OCI-LY3 (cell line): ENCODE measurements around the gene LARGE2.

Source experiments
- CTCF ChIP-seq: fragments of 200-600, 300-600 bp; sonication (generic); IDR thresholded peaks from 2 replicates; pipeline ENCODE4 v1.5.1; 2014; ENCODE audit warnings: antibody characterized with exemption, low read length, low read depth
- EZH2phosphoT487 ChIP-seq: fragments of 200-600 bp; shearing (Covaris generic); IDR thresholded peaks from 2 replicates; pipeline ENCODE4 v1.6.1; 2018; ENCODE audit warnings: antibody characterized with exemption, mixed run types, low read depth

GRCh38 chr11:45948356-45948755 lies 25.9 kb downstream of the LARGE2 start:
- TF ChIP-seq CTCF = no peak
- no peak for TF ChIP-seq EZH2phosphoT487
